HEK293T (cell line): Measurements from ENCODE around the gene CNNM4.

Experiments
- CTCF ChIA-PET: fragments of 350-600 bp; formaldehyde crosslinking; extraction: SDS; loops from one replicate; lab custom pipeline; 2021; ENCODE audit warnings: antibody characterized with exemption, inconsistent platforms; lab: Yijun Ruan, JAX
- POLR2A ChIA-PET: fragments of 350-600 bp; formaldehyde crosslinking; extraction: SDS; loops from one replicate; lab custom pipeline; 2020; ENCODE audit warnings: antibody characterized with exemption, inconsistent platforms; lab: Yijun Ruan, JAX
- DNase-seq: peaks from one replicate; pipeline ENCODE4 v3.0.0; 2012; ENCODE audit warnings: mixed read lengths; ENCODE audit errors: extremely low spot score
- ARNT ChIP-seq: fragments of 450-650 bp; IDR thresholded peaks from 2 replicates; pipeline ENCODE4 v1.6.1; 2017; ENCODE audit warnings: mild to moderate bottlenecking
- BHLHE40 ChIP-seq: fragments of 450-650 bp; IDR thresholded peaks from 2 replicates; pipeline ENCODE4 v1.6.1; 2016; ENCODE audit warnings: mild to moderate bottlenecking, moderate library complexity, borderline replicate concordance
- CTBP1 ChIP-seq: fragments of 450-650 bp; IDR thresholded peaks from 2 replicates; pipeline ENCODE4 v1.6.1; 2016; ENCODE audit warnings: borderline replicate concordance
- ELF4 ChIP-seq: fragments of 450-650 bp; IDR thresholded peaks from 2 replicates; pipeline ENCODE4 v1.6.1; 2017; ENCODE audit warnings: antibody characterized with exemption
- FOXA1 ChIP-seq: fragments of 450-650 bp; IDR thresholded peaks from 2 replicates; pipeline ENCODE4 v1.6.1; 2016; ENCODE audit warnings: mild to moderate bottlenecking
- FOXK2 ChIP-seq: fragments of 450-650 bp; IDR thresholded peaks from 2 replicates; pipeline ENCODE4 v1.6.1; 2016; ENCODE audit warnings: mild to moderate bottlenecking
- FOXM1 ChIP-seq: fragments of 450-650 bp; IDR thresholded peaks from 2 replicates; pipeline ENCODE4 v1.6.1; 2017; ENCODE audit warnings: mild to moderate bottlenecking, borderline replicate concordance
- HDGF ChIP-seq: fragments of 450-650 bp; IDR thresholded peaks from 2 replicates; pipeline ENCODE4 v1.6.1; 2017; ENCODE audit warnings: antibody characterized with exemption, borderline replicate concordance
- L3MBTL2 ChIP-seq: fragments of 450-650 bp; conservative IDR thresholded peaks from 2 replicates; pipeline ENCODE4 v1.6.1; 2016; ENCODE audit warnings: mild to moderate bottlenecking
- LEF1 ChIP-seq: fragments of 450-650 bp; IDR thresholded peaks from 2 replicates; pipeline ENCODE4 v1.6.1; 2017; ENCODE audit warnings: mild to moderate bottlenecking, borderline replicate concordance
- NFRKB ChIP-seq: fragments of 450-650 bp; IDR thresholded peaks from 2 replicates; pipeline ENCODE4 v1.6.1; 2016; ENCODE audit warnings: mild to moderate bottlenecking, moderate library complexity
- SP1 ChIP-seq: fragments of 450-650 bp; IDR thresholded peaks from 2 replicates; pipeline ENCODE4 v1.6.1; 2017
- SUZ12 ChIP-seq: fragments of 450-650 bp; IDR thresholded peaks from 2 replicates; pipeline ENCODE4 v1.6.1; 2016; ENCODE audit warnings: mild to moderate bottlenecking
- TARDBP ChIP-seq: fragments of 450-650 bp; IDR thresholded peaks from 2 replicates; pipeline ENCODE4 v1.6.1; 2016
- ZNF384 ChIP-seq: fragments of 450-650 bp; IDR thresholded peaks from 2 replicates; pipeline ENCODE4 v1.6.1; 2016
- TF ChIP-seq, protein P1 (sequence below): fragments of 450-650 bp; IDR thresholded peaks from 2 replicates; pipeline ENCODE4 v1.6.1; 2016

CNNM4 gene

DNA sequence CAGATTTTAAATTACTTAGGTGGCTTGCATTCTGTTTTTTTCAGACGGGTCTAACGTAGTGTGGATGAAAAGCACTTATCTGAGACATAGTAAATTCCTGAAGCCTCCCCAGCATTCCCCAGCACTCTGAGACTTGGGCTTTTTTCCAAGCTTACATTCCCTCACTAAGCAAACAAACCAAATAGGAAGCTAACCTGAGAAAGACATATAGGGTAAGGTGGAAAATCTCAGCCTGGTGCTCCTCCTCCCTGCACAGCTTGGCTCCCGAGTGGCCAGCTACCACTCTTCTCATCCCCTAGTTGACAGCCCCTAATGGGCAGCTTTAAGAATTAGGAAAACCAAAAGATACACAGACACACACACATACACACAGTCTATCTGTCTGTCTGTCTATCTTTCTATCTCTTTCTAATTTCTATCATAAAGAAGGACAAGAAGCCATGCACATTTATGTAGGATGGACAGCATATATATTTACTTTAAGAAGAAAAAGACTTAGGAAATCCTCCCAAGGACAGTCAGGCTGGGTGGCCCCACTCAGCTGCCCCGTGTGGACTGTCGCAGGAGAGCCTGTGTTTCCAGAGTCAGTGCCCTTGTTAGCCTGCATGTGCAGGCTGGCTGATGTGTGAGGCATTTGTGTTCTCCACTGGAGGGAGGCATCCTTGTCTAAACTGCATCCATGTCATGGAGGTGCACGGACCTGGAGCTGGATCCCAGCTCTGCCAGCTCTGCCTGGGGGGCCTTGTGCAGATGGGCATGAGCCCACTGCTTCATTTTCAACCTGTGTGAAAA lies 63.6 kb downstream of the CNNM4 start:
- ChIA-PET CTCF (no interaction called here), POLR2A (no interaction called here)
- TF ChIP-seq SP1 (no peak), L3MBTL2 (no peak), LEF1 (no peak), TARDBP (no peak), FOXM1 (no peak), SUZ12 (no peak), FOXA1 (no peak), ARNT (no peak), BHLHE40 (no peak), ELF4 (no peak), NFRKB (no peak), CTBP1 (no peak), FOXK2 (no peak), ZNF384 (no peak), HDGF (no peak)
- TF ChIP-seq, protein P1, sequence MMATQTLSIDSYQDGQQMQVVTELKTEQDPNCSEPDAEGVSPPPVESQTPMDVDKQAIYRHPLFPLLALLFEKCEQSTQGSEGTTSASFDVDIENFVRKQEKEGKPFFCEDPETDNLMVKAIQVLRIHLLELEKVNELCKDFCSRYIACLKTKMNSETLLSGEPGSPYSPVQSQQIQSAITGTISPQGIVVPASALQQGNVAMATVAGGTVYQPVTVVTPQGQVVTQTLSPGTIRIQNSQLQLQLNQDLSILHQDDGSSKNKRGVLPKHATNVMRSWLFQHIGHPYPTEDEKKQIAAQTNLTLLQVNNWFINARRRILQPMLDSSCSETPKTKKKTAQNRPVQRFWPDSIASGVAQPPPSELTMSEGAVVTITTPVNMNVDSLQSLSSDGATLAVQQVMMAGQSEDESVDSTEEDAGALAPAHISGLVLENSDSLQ: no peak
- DNase-seq: no peak

GRCh38 chr2:96825057-96825456 lies 64.4 kb downstream of the CNNM4 start:
- POLR2A ChIA-PET: no interaction called here
- TF ChIP-seq SP1: no peak
- no peak for TF ChIP-seq LEF1
- no peak for TF ChIP-seq SUZ12
- no peak for TF ChIP-seq ZNF384
- TF ChIP-seq ELF4: no peak
- TF ChIP-seq FOXA1: no peak
- TF ChIP-seq, protein P1: no peak
- TF ChIP-seq CTBP1: no peak
- no peak for TF ChIP-seq TARDBP
- no peak for TF ChIP-seq FOXK2
- no peak for TF ChIP-seq NFRKB
- TF ChIP-seq FOXM1: no peak
- TF ChIP-seq ARNT: no peak
- no peak for TF ChIP-seq L3MBTL2
- no peak for TF ChIP-seq HDGF
- TF ChIP-seq BHLHE40: no peak
- DNase-seq: no peak
- CTCF ChIA-PET: no interaction called here

DNA sequence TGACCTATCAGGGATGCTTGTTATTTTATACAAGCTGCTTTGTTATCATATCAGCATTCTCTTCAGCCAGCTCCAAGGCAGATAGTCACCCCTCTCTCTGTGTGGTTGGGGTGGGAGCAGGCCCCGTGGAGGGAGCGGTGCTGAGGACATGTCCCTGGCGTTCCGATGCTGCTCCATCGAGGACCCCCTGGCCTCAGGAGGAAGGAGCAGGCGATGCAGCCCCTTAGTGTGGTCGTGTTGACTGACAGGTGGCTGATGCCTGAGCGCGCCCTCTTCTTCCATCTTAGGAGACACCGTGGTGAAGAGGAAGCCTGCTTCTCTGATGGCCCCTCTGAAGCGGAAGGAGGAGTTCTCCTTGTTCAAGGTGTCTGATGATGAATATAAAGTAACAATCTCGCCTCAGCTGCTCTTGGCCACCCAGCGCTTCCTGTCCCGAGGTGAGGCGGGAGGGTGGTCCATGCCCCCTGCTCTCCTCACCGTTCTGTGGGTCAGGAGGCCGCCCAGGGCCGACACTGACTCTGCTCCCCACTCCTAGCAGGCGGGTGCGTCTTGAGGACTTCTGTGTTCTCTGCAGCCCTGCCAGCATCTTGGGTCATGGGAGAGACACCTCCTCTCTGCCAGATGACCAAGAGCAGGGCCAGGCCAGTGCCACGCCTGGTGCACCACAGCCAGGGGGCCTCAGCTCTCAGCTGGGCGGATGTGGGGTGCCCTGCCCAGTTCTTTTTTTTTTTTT lies 66.0 kb downstream of the CNNM4 start:
- CTCF ChIA-PET: no interaction called here

DNA sequence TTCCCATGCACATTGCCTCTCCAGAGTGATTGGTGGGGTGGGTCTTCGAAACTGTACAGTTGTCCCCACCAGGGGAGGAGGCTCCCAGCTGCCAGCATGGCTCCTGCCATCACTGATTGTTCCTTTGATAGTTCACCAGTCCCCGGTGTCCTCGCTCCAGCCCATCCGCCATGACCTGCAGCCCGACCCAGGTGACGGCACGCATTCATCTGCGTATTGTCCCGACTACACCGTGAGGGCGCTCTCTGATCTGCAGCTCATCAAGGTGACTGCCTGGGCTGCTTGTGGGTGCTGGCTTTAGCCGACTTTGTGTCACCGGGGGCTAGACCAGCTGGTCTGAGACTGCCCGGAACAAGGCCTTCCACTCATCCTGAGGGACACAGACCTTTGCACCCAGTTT lies 67.7 kb downstream of the CNNM4 start:
- DNase-seq: no peak
- no peak for TF ChIP-seq BHLHE40
- TF ChIP-seq HDGF: no peak
- TF ChIP-seq ELF4: no peak
- TF ChIP-seq NFRKB: no peak
- ChIA-PET CTCF (interaction anchor here (0.6 to 0.7 kb wide), 2 partner anchors 11 to 36 kb away, joined by 3 read pairs; no protein-coding TSS in a partner anchor), POLR2A (interaction anchor here (1.2 kb wide), 1 partner anchor 191 kb away, joined by 4 read pairs; no protein-coding TSS in a partner anchor)

More for the DNA sequence above, 66.0 kb downstream of the CNNM4 start:
- no peak for DNase-seq
- TF ChIP-seq BHLHE40 (no peak), FOXK2 (no peak), FOXM1 (no peak)
- POLR2A ChIA-PET: no interaction called here

DNA sequence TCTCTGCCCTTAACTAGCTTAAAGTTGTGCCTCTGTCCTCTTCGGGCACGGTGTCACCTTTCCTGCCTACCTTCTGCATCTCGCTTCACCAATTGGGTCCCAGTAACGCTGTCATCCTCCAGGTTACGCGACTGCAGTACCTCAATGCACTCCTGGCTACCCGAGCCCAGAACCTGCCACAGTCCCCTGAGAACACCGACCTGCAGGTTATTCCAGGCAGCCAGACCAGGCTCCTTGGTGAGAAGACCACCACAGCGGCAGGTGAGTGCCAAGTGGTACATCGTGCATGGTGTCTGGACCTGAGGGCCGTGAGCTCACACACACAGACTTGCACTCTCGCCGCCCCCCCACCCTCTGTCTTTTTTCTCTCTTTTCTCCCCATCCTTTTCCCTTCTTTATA lies 68.2 kb downstream of the CNNM4 start:
- ChIA-PET CTCF (interaction anchor here (0.6 kb wide), 1 partner anchor 37 kb away, joined by 3 read pairs; no protein-coding TSS in a partner anchor), POLR2A (interaction anchor here (1.2 kb wide), 1 partner anchor 191 kb away, joined by 4 read pairs; no protein-coding TSS in a partner anchor)
- DNase-seq: no peak
- TF ChIP-seq ZNF384: no peak
- TF ChIP-seq, protein P1: no peak
- no peak for TF ChIP-seq FOXA1
- no peak for TF ChIP-seq FOXK2

GRCh38 chr2:96830044-96830562 lies 69.4 kb downstream of the CNNM4 start:
- TF ChIP-seq TARDBP: no peak
- no peak for TF ChIP-seq ARNT
- TF ChIP-seq HDGF: no peak
- no peak for TF ChIP-seq ZNF384
- no peak for TF ChIP-seq NFRKB
- TF ChIP-seq SUZ12: no peak
- no peak for TF ChIP-seq FOXK2
- CTCF ChIA-PET: no interaction called here
- POLR2A ChIA-PET: no interaction called here
- no peak for DNase-seq
